ENCODE data around the gene PORCN. TPM values are rescaled to one million over a fixed set of nuclear protein-coding genes. Genes with fewer than 3 reads are reported as not detected.

The PORCN gene
- total and polyA plus RNA-seq, 9 of the 15 experiments (the other 6 are each of a cell fraction or from before 2014, with no cell fraction given): 0.34 to 5.1 (median 2.8) TPM

DNA sequence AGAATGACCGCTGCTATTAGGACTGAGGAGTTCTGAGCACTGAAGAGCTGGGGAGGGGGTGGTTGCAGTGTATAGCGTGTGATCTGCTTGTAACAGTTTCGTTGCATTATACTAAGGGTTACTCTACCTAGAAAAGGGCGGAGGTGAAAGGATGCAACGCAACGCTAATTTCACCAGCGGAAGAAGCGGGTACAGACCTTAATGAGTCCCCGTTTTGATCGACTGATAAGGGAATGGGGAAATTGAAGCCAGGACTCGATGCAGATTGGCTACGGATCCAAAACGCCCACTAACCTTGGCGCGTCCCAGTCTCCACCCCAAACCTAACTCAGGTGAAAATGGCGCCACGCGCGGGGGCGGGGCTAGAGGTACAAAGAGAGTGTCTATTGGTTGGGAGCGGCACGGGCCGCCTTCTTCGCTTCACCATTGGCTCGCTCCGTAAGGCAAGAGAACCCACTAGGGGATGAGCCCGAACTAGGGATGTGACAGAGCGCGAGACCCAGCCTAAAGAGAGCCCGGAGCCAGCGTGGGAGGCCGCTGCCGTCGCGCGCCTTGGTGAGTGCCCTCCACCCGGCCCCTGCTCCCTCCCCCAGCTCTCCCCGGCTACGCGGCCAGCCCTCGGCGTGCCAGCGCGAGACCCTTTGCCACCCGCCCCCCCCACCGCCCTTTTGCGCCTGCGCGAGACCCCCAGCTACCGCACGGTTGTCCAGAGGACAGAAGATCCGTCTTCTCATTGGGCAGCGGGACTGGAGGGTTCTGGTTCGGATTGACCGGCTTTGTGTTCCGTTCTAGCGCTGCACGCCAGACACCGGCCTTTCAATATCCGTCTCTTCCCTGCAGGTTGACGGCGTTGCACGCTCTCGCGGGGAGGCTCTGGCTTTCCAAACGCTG lies 12.8 kb downstream of the PORCN start, which contains the start of gene EBP (continued):
- TF ChIP-seq KDM5B (IDR thresholded peaks at IDR 0.05; ENCODE audit: insufficient replicate concordance, low read depth, low read length) (peak; percentile 70), LCOR (CRISPR knock-in tag; IDR thresholded peaks at IDR 0.05) (peak; percentile 75; the same call in 1 of the 2 replicates), MYBL2 (IDR thresholded peaks at IDR 0.05; ENCODE audit: low read depth) (0 out of 2 replicates have a peak, but pooled peaks have one; percentile 17), MYBL2 (CRISPR knock-in tag; IDR thresholded peaks at IDR 0.05; ENCODE audit: borderline replicate concordance) (no peak), MAFK (IDR thresholded peaks at IDR 0.05; ENCODE audit: low read length) (no peak), BHLHE40 (IDR thresholded peaks at IDR 0.05; ENCODE audit: low read length) (peak; percentile 96), POLR2G (IDR thresholded peaks at IDR 0.05; ENCODE audit: low read depth, low read length) (peak; percentile 94), SP2 (IDR thresholded peaks at IDR 0.05; ENCODE audit: extremely low read depth, low read depth, low read length, poor library complexity, severe bottlenecking) (peak; percentile 41), EGR1 (conservative IDR thresholded peaks at IDR 0.05) (peak; percentile 68)
- TF ChIP-seq, protein P1, sequence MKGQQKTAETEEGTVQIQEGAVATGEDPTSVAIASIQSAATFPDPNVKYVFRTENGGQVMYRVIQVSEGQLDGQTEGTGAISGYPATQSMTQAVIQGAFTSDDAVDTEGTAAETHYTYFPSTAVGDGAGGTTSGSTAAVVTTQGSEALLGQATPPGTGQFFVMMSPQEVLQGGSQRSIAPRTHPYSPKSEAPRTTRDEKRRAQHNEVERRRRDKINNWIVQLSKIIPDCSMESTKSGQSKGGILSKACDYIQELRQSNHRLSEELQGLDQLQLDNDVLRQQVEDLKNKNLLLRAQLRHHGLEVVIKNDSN (CRISPR knock-in tag; IDR thresholded peaks at IDR 0.05): peak; percentile 94
- TF ChIP-seq, protein P2, sequence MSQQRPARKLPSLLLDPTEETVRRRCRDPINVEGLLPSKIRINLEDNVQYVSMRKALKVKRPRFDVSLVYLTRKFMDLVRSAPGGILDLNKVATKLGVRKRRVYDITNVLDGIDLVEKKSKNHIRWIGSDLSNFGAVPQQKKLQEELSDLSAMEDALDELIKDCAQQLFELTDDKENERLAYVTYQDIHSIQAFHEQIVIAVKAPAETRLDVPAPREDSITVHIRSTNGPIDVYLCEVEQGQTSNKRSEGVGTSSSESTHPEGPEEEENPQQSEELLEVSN (IDR thresholded peaks at IDR 0.05; ENCODE audit: borderline replicate concordance in 1 of 2, extremely low read depth in 1 of 2, insufficient read depth in 1 of 2, insufficient read length in 1 of 2, low read depth in 1 of 2, low read length in 1 of 2, poor library complexity in 1 of 2, severe bottlenecking in 1 of 2): peak; percentile 20 to 24
- TF ChIP-seq, protein P3, sequence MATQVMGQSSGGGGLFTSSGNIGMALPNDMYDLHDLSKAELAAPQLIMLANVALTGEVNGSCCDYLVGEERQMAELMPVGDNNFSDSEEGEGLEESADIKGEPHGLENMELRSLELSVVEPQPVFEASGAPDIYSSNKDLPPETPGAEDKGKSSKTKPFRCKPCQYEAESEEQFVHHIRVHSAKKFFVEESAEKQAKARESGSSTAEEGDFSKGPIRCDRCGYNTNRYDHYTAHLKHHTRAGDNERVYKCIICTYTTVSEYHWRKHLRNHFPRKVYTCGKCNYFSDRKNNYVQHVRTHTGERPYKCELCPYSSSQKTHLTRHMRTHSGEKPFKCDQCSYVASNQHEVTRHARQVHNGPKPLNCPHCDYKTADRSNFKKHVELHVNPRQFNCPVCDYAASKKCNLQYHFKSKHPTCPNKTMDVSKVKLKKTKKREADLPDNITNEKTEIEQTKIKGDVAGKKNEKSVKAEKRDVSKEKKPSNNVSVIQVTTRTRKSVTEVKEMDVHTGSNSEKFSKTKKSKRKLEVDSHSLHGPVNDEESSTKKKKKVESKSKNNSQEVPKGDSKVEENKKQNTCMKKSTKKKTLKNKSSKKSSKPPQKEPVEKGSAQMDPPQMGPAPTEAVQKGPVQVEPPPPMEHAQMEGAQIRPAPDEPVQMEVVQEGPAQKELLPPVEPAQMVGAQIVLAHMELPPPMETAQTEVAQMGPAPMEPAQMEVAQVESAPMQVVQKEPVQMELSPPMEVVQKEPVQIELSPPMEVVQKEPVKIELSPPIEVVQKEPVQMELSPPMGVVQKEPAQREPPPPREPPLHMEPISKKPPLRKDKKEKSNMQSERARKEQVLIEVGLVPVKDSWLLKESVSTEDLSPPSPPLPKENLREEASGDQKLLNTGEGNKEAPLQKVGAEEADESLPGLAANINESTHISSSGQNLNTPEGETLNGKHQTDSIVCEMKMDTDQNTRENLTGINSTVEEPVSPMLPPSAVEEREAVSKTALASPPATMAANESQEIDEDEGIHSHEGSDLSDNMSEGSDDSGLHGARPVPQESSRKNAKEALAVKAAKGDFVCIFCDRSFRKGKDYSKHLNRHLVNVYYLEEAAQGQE (IDR thresholded peaks at IDR 0.05; ENCODE audit: borderline replicate concordance): peak; percentile 20; the same call in 1 of the 2 replicates
- TF ChIP-seq, protein P3 (CRISPR knock-in tag; IDR thresholded peaks at IDR 0.05; ENCODE audit: low read depth): no peak
